ENCODE measurements around the gene ECHS1.

- TF ChIP-seq, protein P1, sequence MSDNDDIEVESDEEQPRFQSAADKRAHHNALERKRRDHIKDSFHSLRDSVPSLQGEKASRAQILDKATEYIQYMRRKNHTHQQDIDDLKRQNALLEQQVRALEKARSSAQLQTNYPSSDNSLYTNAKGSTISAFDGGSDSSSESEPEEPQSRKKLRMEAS (IDR thresholded peaks at IDR 0.05; ENCODE audit: insufficient read depth, insufficient read length), result no peak
- TF ChIP-seq GATA2 (IDR thresholded peaks at IDR 0.05; ENCODE audit: insufficient read depth, insufficient read length, low read depth, low read length) (no peak), POLR2AphosphoS5 (IDR thresholded peaks at IDR 0.05; ENCODE audit: insufficient read depth, low read depth, low read length) (no peak)
- TF ChIP-seq, protein P2, sequence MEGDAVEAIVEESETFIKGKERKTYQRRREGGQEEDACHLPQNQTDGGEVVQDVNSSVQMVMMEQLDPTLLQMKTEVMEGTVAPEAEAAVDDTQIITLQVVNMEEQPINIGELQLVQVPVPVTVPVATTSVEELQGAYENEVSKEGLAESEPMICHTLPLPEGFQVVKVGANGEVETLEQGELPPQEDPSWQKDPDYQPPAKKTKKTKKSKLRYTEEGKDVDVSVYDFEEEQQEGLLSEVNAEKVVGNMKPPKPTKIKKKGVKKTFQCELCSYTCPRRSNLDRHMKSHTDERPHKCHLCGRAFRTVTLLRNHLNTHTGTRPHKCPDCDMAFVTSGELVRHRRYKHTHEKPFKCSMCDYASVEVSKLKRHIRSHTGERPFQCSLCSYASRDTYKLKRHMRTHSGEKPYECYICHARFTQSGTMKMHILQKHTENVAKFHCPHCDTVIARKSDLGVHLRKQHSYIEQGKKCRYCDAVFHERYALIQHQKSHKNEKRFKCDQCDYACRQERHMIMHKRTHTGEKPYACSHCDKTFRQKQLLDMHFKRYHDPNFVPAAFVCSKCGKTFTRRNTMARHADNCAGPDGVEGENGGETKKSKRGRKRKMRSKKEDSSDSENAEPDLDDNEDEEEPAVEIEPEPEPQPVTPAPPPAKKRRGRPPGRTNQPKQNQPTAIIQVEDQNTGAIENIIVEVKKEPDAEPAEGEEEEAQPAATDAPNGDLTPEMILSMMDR (IDR thresholded peaks at IDR 0.05; ENCODE audit: extremely low read depth in 1 of 2, insufficient read depth in 1 of 2, low read depth in 1 of 2, low read length in 2 of 2), result no peak
Observed at GRCh38 chr10:133377025-133377817, 4.1 kb upstream of the ECHS1 start.

Data from endothelial cell of umbilical vein (primary cell).